Measurements from ENCODE around the gene ZDHHC19. TPM values are rescaled to one million over a fixed set of nuclear protein-coding genes. Genes with fewer than 3 reads are reported as not detected.
"Not testable (repeated sequence)": the region's sequence is repeated elsewhere in the genome, so short reads cannot be mapped to it uniquely, and the experiment has no call there.

ZDHHC19 gene
- total RNA-seq, 4 donors from 2014 or later = not detected

DNA sequence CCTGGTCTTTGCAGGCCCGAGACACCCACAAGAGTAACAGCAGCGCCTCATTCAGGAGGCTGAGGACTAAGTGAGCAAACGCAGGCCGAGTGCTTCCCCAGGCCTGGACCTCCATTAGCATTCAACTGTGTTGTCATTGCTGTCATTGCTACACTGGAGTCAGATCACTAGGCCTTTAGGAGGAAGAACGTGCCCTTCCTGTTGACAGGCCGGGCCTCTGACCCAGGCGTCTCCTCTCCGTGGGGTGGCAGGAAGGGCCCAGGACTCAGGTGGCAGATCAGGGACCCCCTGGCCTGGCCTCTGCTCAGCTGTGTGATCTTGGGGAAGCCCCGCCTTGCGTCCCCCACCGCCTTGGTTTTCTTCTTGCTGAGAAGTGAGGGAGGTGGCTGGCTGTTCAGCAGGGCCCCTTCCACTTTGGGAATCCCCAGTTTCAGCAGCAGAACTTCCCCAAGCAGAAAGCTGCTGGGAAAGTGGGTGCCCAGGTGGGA is 19.1 kb downstream of the ZDHHC19 start:
- Histone ChIP-seq H3K27ac (peak overlapping the region; percentile 65 to 84 (median 73)), H3K36me3 (no peaks in the 10 kb centered on the region), H3K4me3 (no peak overlapping the region), H3K27me3 (no peaks in the 10 kb centered on the region), H3K9me3 (no peaks in the 10 kb centered on the region), H3K4me1 (peaks cover 14 to 20% of the 10 kb centered on the region in 2 donors)
- DNase-seq = no peak
- in situ Hi-C loops (cut with MboI; ENCODE audit: low sequenced_read_pairs in 4 of 4) (loop anchor here in 2 of 4 donors (5.0 to 10.0 kb wide), 2 partner anchors 117 to 120 kb away; no protein-coding TSS in a partner anchor), intact Hi-C loops (cut with DNase I; ENCODE audit: low total_unique reads) (no loop called here)
- TF ChIP-seq, protein P1, sequence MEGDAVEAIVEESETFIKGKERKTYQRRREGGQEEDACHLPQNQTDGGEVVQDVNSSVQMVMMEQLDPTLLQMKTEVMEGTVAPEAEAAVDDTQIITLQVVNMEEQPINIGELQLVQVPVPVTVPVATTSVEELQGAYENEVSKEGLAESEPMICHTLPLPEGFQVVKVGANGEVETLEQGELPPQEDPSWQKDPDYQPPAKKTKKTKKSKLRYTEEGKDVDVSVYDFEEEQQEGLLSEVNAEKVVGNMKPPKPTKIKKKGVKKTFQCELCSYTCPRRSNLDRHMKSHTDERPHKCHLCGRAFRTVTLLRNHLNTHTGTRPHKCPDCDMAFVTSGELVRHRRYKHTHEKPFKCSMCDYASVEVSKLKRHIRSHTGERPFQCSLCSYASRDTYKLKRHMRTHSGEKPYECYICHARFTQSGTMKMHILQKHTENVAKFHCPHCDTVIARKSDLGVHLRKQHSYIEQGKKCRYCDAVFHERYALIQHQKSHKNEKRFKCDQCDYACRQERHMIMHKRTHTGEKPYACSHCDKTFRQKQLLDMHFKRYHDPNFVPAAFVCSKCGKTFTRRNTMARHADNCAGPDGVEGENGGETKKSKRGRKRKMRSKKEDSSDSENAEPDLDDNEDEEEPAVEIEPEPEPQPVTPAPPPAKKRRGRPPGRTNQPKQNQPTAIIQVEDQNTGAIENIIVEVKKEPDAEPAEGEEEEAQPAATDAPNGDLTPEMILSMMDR (IDR thresholded peaks at IDR 0.05 in 4 of 5, conservative IDR thresholded peaks at IDR 0.05 in 1 of 5) = no peak
- no peak for TF ChIP-seq POLR2A (IDR thresholded peaks at IDR 0.05)
- peak in 1 of 2 donors; percentile 22 for ATAC-seq

DNA sequence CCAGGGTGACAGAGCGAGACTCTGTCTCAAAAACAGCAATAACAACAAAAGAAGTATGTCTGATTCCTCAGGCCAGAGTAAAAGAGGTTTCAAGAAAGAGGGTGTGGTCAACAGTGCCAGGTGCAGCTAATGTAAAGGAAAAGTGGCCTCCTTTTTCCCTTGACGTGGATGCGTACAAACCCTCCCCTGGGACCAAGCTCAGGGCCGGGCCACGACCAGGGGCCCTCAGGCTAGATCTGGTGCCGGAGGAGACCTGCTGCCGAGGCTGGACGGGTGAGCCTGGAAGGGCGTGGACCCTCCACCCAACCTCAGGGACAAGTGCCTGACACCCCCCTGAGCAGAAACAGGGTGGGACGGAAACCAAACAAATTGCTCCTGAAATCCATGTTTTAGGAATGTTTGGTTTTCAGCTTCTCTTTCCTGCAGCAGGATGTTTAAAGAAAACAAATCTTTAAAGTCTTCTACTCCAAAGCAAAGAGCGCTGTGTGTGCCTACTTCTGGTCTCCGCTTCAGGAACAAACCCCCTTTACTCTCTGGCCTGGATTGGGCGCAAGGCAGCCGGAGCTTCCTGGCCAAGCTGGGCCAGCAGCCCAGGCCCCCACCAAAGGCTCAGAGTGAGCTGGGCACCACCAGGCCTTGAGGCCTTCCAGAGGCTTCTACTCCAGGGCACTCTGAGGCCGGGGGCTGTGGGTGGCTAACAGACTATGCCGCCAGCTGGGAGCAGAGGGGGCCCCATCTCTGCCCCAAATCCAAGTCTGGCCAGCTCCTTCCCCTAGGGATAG is 21.4 kb downstream of the ZDHHC19 start:
- Histone ChIP-seq H3K9me3 (no peaks in the 10 kb centered on the region), H3K4me1 (peaks cover 18 to 24% of the 10 kb centered on the region in 2 donors), H3K27me3 (no peaks in the 10 kb centered on the region), H3K27ac (no peak overlapping the region), H3K36me3 (no peaks in the 10 kb centered on the region), H3K4me3 (no peak overlapping the region)
- no peak for DNase-seq
- in situ Hi-C loops (cut with MboI; ENCODE audit: low sequenced_read_pairs in 4 of 4) (loop anchor here in 2 of 4 donors (5.0 to 10.0 kb wide), 2 partner anchors 115 to 117 kb away; no protein-coding TSS in a partner anchor), intact Hi-C loops (cut with DNase I; ENCODE audit: low total_unique reads) (no loop called here)
- TF ChIP-seq, protein P1 (IDR thresholded peaks at IDR 0.05 in 4 of 5, conservative IDR thresholded peaks at IDR 0.05 in 1 of 5) = no peak
- TF ChIP-seq POLR2A (IDR thresholded peaks at IDR 0.05) = no peak
- no peak for ATAC-seq

DNA sequence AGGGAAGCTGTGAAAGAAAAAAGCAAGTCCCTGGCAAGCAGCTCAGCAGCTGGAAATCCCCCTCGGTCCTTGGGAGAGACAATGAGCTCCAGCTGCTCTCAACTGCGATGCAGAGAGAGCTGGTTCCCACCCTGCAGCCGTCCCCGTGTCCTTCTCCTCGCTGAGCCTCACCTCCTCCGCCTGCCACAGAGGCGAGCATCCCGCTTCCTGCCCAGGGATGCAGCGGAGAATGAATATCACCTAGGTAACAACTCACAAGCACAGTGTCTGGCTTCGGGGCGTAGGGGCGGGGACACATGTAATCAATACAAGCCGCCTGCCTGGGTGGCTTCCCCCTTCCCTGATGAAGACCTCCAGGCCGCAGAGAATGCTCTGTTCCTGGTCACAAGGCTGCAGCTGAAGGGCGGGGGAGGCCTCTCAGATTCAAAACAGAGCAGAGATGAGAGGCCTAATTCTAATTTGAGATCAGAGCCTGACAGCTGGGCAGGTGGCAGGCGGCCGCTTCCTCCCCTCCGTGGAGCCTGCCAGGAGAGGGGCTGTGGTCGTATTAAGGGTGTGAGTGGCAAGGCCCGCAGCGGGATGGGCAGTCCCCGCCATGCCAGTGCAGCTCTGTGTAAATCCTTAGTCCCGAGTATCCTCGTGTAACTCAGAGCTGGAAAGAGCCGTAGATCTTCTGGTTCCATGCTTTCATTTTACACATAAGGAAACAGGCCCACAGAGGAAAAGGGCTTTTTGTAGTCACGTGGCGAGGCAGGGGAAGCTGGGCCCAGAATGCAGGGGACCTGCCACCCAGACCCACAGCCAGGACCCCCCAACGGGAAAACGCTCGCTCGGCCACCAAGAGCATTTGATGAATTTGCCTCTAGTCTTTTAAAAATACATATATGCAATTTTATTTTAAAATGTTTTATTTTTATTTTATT is 24.3 kb downstream of the ZDHHC19 start:
- in situ Hi-C loops (cut with MboI; ENCODE audit: low sequenced_read_pairs in 4 of 4) (no loop called here), intact Hi-C loops (cut with DNase I; ENCODE audit: low total_unique reads) (no loop called here)
- DNase-seq (peak in 1 of 2 donors; percentile 37), ATAC-seq (peak; percentile 40 to 71)
- TF ChIP-seq, protein P1 (IDR thresholded peaks at IDR 0.05 in 4 of 5, conservative IDR thresholded peaks at IDR 0.05 in 1 of 5) = no peak
- no peak for TF ChIP-seq POLR2A (IDR thresholded peaks at IDR 0.05)
- Histone ChIP-seq H3K27ac (peak overlapping the region; percentile 30 to 69 (median 58)), H3K36me3 (no peaks in the 10 kb centered on the region), H3K9me3 (no peaks in the 10 kb centered on the region), H3K27me3 (no peaks in the 10 kb centered on the region), H3K4me3 (peak overlapping the region; percentile 15 to 34 (median 24)), H3K4me1 (peaks cover 6 to 8% of the 10 kb centered on the region in 2 donors)

DNA sequence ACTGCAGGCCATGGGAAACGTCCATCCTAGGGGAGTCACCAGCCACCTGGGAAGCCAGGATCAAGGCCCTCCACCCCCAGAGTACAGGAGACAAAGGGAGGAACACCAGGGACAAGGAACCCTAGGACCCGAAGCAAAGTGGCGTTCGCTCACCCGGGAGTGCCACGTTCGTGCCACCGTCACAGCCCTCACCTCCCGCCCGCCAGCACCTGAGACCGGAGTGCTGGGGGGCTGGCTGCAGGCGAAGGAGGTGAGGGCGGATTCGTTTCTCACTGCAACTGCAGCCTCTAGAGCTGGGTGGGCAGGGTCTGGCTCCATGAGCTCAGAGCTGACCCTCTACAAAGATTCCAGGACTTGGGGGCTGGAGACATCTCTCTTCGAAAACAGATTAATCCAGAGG is 26.3 kb downstream of the ZDHHC19 start:
- Histone ChIP-seq H3K4me1 (peaks cover 8 to 9% of the 10 kb centered on the region in 2 donors), H3K9me3 (no peaks in the 10 kb centered on the region), H3K4me3 (no peak overlapping the region), H3K27me3 (no peaks in the 10 kb centered on the region), H3K27ac (no peak overlapping the region), H3K36me3 (no peaks in the 10 kb centered on the region)
- in situ Hi-C loops (cut with MboI; ENCODE audit: low sequenced_read_pairs in 4 of 4) = no loop called here
- ATAC-seq (no peak), DNase-seq (no peak)
- intact Hi-C loops (cut with DNase I; ENCODE audit: low total_unique reads) = no loop called here
- no peak for TF ChIP-seq POLR2A (IDR thresholded peaks at IDR 0.05)
- TF ChIP-seq, protein P1 (IDR thresholded peaks at IDR 0.05 in 4 of 5, conservative IDR thresholded peaks at IDR 0.05 in 1 of 5) = no peak

DNA sequence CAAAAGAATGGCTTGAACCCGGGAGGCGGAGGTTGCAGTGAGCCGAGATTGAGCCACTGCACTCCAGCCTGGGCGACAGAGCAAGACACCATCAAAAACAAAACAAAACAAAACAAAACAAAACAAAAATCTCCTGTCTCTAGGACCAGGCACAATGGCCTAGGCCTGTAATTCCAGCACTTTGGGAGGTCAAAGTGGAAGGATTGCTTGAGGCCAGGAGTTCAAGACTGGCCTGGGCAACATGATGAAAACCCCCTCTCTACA is 27.1 kb downstream of the ZDHHC19 start:
- H3K27ac ChIP-seq; H3K27me3 ChIP-seq; H3K36me3 ChIP-seq; DNase-seq; H3K9me3 ChIP-seq; ATAC-seq; H3K4me3 ChIP-seq; intact Hi-C loops (cut with DNase I; ENCODE audit: low total_unique reads); in situ Hi-C loops (cut with MboI; ENCODE audit: low sequenced_read_pairs in 4 of 4): not testable (repeated sequence)
- H3K4me1 ChIP-seq = peaks cover 15 to 17% of the 10 kb centered on the region in 2 donors
